ENCODE measurements around the gene ANTXR1. TPM values are rescaled to one million over a fixed set of nuclear protein-coding genes. Genes with fewer than 3 reads are reported as not detected.

The ANTXR1 gene
- total and polyA plus RNA-seq, 2 donors = 4.4 to 7.3 TPM

GRCh38 chr2:69211686-69212085 is 198.7 kb downstream of the ANTXR1 start:
- DNase-seq (ENCODE audit: low read depth in 6 of 9, low spot score in 9 of 9) = no peak
- no peaks in the 10 kb centered on the region for H3K27me3 ChIP-seq (ENCODE audit: control insufficient read depth in 2 of 2, insufficient read depth in 1 of 2, low read length in 1 of 2)
- WGBS = 93% methylated on average over 5 of the region's 5 CpGs
- H3K4me3 ChIP-seq (ENCODE audit: low read length in 2 of 2) = no peak overlapping the region
- H3K9me3 ChIP-seq (ENCODE audit: control insufficient read depth in 2 of 2, insufficient read depth in 1 of 2, low read length in 1 of 2) = no peaks in the 10 kb centered on the region
- H3K36me3 ChIP-seq (ENCODE audit: control insufficient read depth in 2 of 2, insufficient read depth in 2 of 2, low read length in 1 of 2) = no peaks in the 10 kb centered on the region
- H3K4me1 ChIP-seq (ENCODE audit: control insufficient read depth in 2 of 2, insufficient read depth in 2 of 2, low read length in 2 of 2) = no peaks in the 10 kb centered on the region
- H3K27ac ChIP-seq (ENCODE audit: low read depth in 1 of 2, low read length in 1 of 2) = no peak overlapping the region

GRCh38 chr2:69212238-69213028 is 199.5 kb downstream of the ANTXR1 start:
- Histone ChIP-seq H3K4me3 (ENCODE audit: low read length in 2 of 2) (no peak overlapping the region), H3K9me3 (ENCODE audit: control insufficient read depth in 2 of 2, insufficient read depth in 1 of 2, low read length in 1 of 2) (no peaks in the 10 kb centered on the region), H3K4me1 (ENCODE audit: control insufficient read depth in 2 of 2, insufficient read depth in 2 of 2, low read length in 2 of 2) (no peaks in the 10 kb centered on the region), H3K27ac (ENCODE audit: low read depth in 1 of 2, low read length in 1 of 2) (no peak overlapping the region), H3K27me3 (ENCODE audit: control insufficient read depth in 2 of 2, insufficient read depth in 1 of 2, low read length in 1 of 2) (no peaks in the 10 kb centered on the region), H3K36me3 (ENCODE audit: control insufficient read depth in 2 of 2, insufficient read depth in 2 of 2, low read length in 1 of 2) (no peaks in the 10 kb centered on the region)
- WGBS = 97% methylated on average over 4 of the region's 4 CpGs
- no peak for DNase-seq (ENCODE audit: low read depth in 6 of 9, low spot score in 9 of 9)

- H3K27me3 ChIP-seq (ENCODE audit: control insufficient read depth in 2 of 2, insufficient read depth in 1 of 2, low read length in 1 of 2) = no peaks in the 10 kb centered on the region
- DNase-seq (ENCODE audit: low read depth in 6 of 9, low spot score in 9 of 9) = no peak
- WGBS = 88% methylated on average over 4 of the region's 4 CpGs
- no peak overlapping the region for H3K27ac ChIP-seq (ENCODE audit: low read depth in 1 of 2, low read length in 1 of 2)
- H3K4me1 ChIP-seq (ENCODE audit: control insufficient read depth in 2 of 2, insufficient read depth in 2 of 2, low read length in 2 of 2) = peaks cover 0 to 5% of the 10 kb centered on the region in 2 donors
- no peaks in the 10 kb centered on the region for H3K9me3 ChIP-seq (ENCODE audit: control insufficient read depth in 2 of 2, insufficient read depth in 1 of 2, low read length in 1 of 2)
- no peak overlapping the region for H3K4me3 ChIP-seq (ENCODE audit: low read length in 2 of 2)
- H3K36me3 ChIP-seq (ENCODE audit: control insufficient read depth in 2 of 2, insufficient read depth in 2 of 2, low read length in 1 of 2) = no peaks in the 10 kb centered on the region
Observed at GRCh38 chr2:69213201-69213600, 200.2 kb downstream of the ANTXR1 start.

- Histone ChIP-seq H3K4me1 (ENCODE audit: control insufficient read depth in 2 of 2, insufficient read depth in 2 of 2, low read length in 2 of 2) (peaks cover 0 to 5% of the 10 kb centered on the region in 2 donors), H3K27ac (ENCODE audit: low read depth in 1 of 2, low read length in 1 of 2) (no peak overlapping the region), H3K27me3 (ENCODE audit: control insufficient read depth in 2 of 2, insufficient read depth in 1 of 2, low read length in 1 of 2) (no peaks in the 10 kb centered on the region), H3K4me3 (ENCODE audit: low read length in 2 of 2) (no peak overlapping the region), H3K9me3 (ENCODE audit: control insufficient read depth in 2 of 2, insufficient read depth in 1 of 2, low read length in 1 of 2) (no peaks in the 10 kb centered on the region), H3K36me3 (ENCODE audit: control insufficient read depth in 2 of 2, insufficient read depth in 2 of 2, low read length in 1 of 2) (no peaks in the 10 kb centered on the region)
- WGBS = over 99% methylated on average over 4 of the region's 4 CpGs
- DNase-seq (ENCODE audit: low read depth in 6 of 9, low spot score in 9 of 9) = no peak
Observed at GRCh38 chr2:69213782-69214181, 200.8 kb downstream of the ANTXR1 start.

GRCh38 chr2:69214898-69215297 is 201.9 kb downstream of the ANTXR1 start:
- no peaks in the 10 kb centered on the region for H3K27me3 ChIP-seq (ENCODE audit: control insufficient read depth in 2 of 2, insufficient read depth in 1 of 2, low read length in 1 of 2)
- no peaks in the 10 kb centered on the region for H3K9me3 ChIP-seq (ENCODE audit: control insufficient read depth in 2 of 2, insufficient read depth in 1 of 2, low read length in 1 of 2)
- H3K27ac ChIP-seq (ENCODE audit: low read depth in 1 of 2, low read length in 1 of 2) = no peak overlapping the region
- 55% methylated on average over 5 of the region's 5 CpGs for whole genome bisulfite sequencing
- no peak overlapping the region for H3K4me3 ChIP-seq (ENCODE audit: low read length in 2 of 2)
- no peaks in the 10 kb centered on the region for H3K36me3 ChIP-seq (ENCODE audit: control insufficient read depth in 2 of 2, insufficient read depth in 2 of 2, low read length in 1 of 2)
- DNase-seq (ENCODE audit: low read depth in 6 of 9, low spot score in 9 of 9) = no peak
- H3K4me1 ChIP-seq (ENCODE audit: control insufficient read depth in 2 of 2, insufficient read depth in 2 of 2, low read length in 2 of 2) = peaks cover 0 to 5% of the 10 kb centered on the region in 2 donors

GRCh38 chr2:69216535-69217332 is 203.8 kb downstream of the ANTXR1 start:
- 73% methylated on average over 4 of the region's 4 CpGs for WGBS
- H3K27ac ChIP-seq (ENCODE audit: low read depth in 1 of 2, low read length in 1 of 2) = no peak overlapping the region
- H3K4me1 ChIP-seq (ENCODE audit: control insufficient read depth in 2 of 2, insufficient read depth in 2 of 2, low read length in 2 of 2) = peaks cover 0 to 5% of the 10 kb centered on the region in 2 donors

GRCh38 chr2:69217333-69218080 is 204.5 kb downstream of the ANTXR1 start:
- no peak for DNase-seq (ENCODE audit: low read depth in 6 of 9, low spot score in 9 of 9)
- Histone ChIP-seq H3K9me3 (ENCODE audit: control insufficient read depth in 2 of 2, insufficient read depth in 1 of 2, low read length in 1 of 2) (no peaks in the 10 kb centered on the region), H3K36me3 (ENCODE audit: control insufficient read depth in 2 of 2, insufficient read depth in 2 of 2, low read length in 1 of 2) (no peaks in the 10 kb centered on the region), H3K4me1 (ENCODE audit: control insufficient read depth in 2 of 2, insufficient read depth in 2 of 2, low read length in 2 of 2) (peaks cover 0 to 5% of the 10 kb centered on the region in 2 donors), H3K4me3 (ENCODE audit: low read length in 2 of 2) (no peak overlapping the region), H3K27me3 (ENCODE audit: control insufficient read depth in 2 of 2, insufficient read depth in 1 of 2, low read length in 1 of 2) (no peaks in the 10 kb centered on the region), H3K27ac (ENCODE audit: low read depth in 1 of 2, low read length in 1 of 2) (no peak overlapping the region)
- 93% methylated on average over 4 of the region's 4 CpGs for WGBS

More at GRCh38 chr2:69216535-69217332, 203.8 kb downstream of the ANTXR1 start:
- Histone ChIP-seq H3K27me3 (ENCODE audit: control insufficient read depth in 2 of 2, insufficient read depth in 1 of 2, low read length in 1 of 2) (no peaks in the 10 kb centered on the region), H3K9me3 (ENCODE audit: control insufficient read depth in 2 of 2, insufficient read depth in 1 of 2, low read length in 1 of 2) (no peaks in the 10 kb centered on the region), H3K36me3 (ENCODE audit: control insufficient read depth in 2 of 2, insufficient read depth in 2 of 2, low read length in 1 of 2) (no peaks in the 10 kb centered on the region), H3K4me3 (ENCODE audit: low read length in 2 of 2) (no peak overlapping the region)
- no peak for DNase-seq (ENCODE audit: low read depth in 6 of 9, low spot score in 9 of 9)

- no peak for DNase-seq (ENCODE audit: low read depth in 6 of 9, low spot score in 9 of 9)
- Histone ChIP-seq H3K36me3 (ENCODE audit: control insufficient read depth in 2 of 2, insufficient read depth in 2 of 2, low read length in 1 of 2) (no peaks in the 10 kb centered on the region), H3K9me3 (ENCODE audit: control insufficient read depth in 2 of 2, insufficient read depth in 1 of 2, low read length in 1 of 2) (no peaks in the 10 kb centered on the region), H3K27me3 (ENCODE audit: control insufficient read depth in 2 of 2, insufficient read depth in 1 of 2, low read length in 1 of 2) (no peaks in the 10 kb centered on the region), H3K4me1 (ENCODE audit: control insufficient read depth in 2 of 2, insufficient read depth in 2 of 2, low read length in 2 of 2) (peaks cover 0 to 5% of the 10 kb centered on the region in 2 donors), H3K27ac (ENCODE audit: low read depth in 1 of 2, low read length in 1 of 2) (no peak overlapping the region), H3K4me3 (ENCODE audit: low read length in 2 of 2) (no peak overlapping the region)
Observed at GRCh38 chr2:69221512-69221911, 208.5 kb downstream of the ANTXR1 start.
